B cell (primary cell): Measurements from ENCODE around the gene LGALS14.

ENCODE experiments used
- CTCF ChIP-seq: fragments of 200-600 bp; IDR thresholded peaks from one replicate; pipeline ENCODE4 v1.8.0; 2022; ENCODE audit warnings: antibody characterized with exemption, mild to moderate bottlenecking
- EZH2 ChIP-seq: IDR thresholded peaks from 2 replicates; pipeline ENCODE4 v1.6.1; 2012; ENCODE audit warnings: borderline replicate concordance, low read depth, mild to moderate bottlenecking, moderate library complexity, low read length; ENCODE audit not compliant: insufficient read depth, poor library complexity, severe bottlenecking

GRCh38 chr19:39695759-39696158 is 8.5 kb upstream of the LGALS14 start:
- TF ChIP-seq CTCF (no peak), EZH2 (no peak)
